ENCODE measurements around the gene WDR27.
"Not testable (repeated sequence)": the region's sequence is repeated elsewhere in the genome, so short reads cannot be mapped to it uniquely, and the experiment has no call there.

Gene WDR27

GRCh38 chr6:169638388-169638787 is 63.4 kb downstream of the WDR27 start:
- no peak for DNase-seq

GRCh38 chr6:169635345-169635744 is 66.5 kb downstream of the WDR27 start:
- no peak for DNase-seq

GRCh38 chr6:169632841-169633240 is 69.0 kb downstream of the WDR27 start:
- no peak for DNase-seq

- DNase-seq, result no peak
Measured at GRCh38 chr6:169629256-169629655, 72.6 kb downstream of the WDR27 start.

GRCh38 chr6:169627736-169628607 is 73.9 kb downstream of the WDR27 start:
- DNase-seq, result no peak

- DNase-seq, result no peak
Measured at GRCh38 chr6:169626649-169627048, 75.2 kb downstream of the WDR27 start.

- no peak for DNase-seq
Measured at GRCh38 chr6:169626169-169626568, 75.7 kb downstream of the WDR27 start.

GRCh38 chr6:169625376-169625775 is 76.5 kb downstream of the WDR27 start:
- DNase-seq, result no peak

GRCh38 chr6:169624785-169625184 is 77.0 kb downstream of the WDR27 start:
- no peak for DNase-seq

GRCh38 chr6:169623975-169624374 is 77.9 kb downstream of the WDR27 start:
- no peak for DNase-seq

- DNase-seq, result no peak
Measured at GRCh38 chr6:169623343-169623742, 78.5 kb downstream of the WDR27 start.

GRCh38 chr6:169622618-169623017 is 79.2 kb downstream of the WDR27 start:
- DNase-seq, result no peak

- DNase-seq, result no peak
Measured at GRCh38 chr6:169621311-169621710, 80.5 kb downstream of the WDR27 start.

GRCh38 chr6:169620171-169621130 is 81.4 kb downstream of the WDR27 start:
- no peak for DNase-seq

GRCh38 chr6:169619650-169620049 is 82.2 kb downstream of the WDR27 start:
- no peak for DNase-seq

- DNase-seq, result no peak
Measured at GRCh38 chr6:169618526-169619490, 83.0 kb downstream of the WDR27 start.

- no peak for DNase-seq
Measured at GRCh38 chr6:169617562-169617961, 84.3 kb downstream of the WDR27 start.

- not testable (repeated sequence) for DNase-seq
Measured at GRCh38 chr6:169608609-169609008, 93.2 kb downstream of the WDR27 start.

GRCh38 chr6:169604076-169604475 is 97.8 kb downstream of the WDR27 start:
- no peak for DNase-seq

GRCh38 chr6:169601129-169601528 is 100.7 kb downstream of the WDR27 start:
- not testable (repeated sequence) for DNase-seq

- no peak for DNase-seq
Measured at GRCh38 chr6:169592558-169592957, 109.3 kb downstream of the WDR27 start.

GRCh38 chr6:169591616-169592015 is 110.2 kb downstream of the WDR27 start:
- DNase-seq, result no peak
